Measurements from ENCODE around the gene FMN1. TPM values are rescaled to one million over a fixed set of nuclear protein-coding genes. Genes with fewer than 3 reads are reported as not detected.

FMN1 gene
- polyA plus RNA-seq, 1 donor from 2014 or later: 0.40 TPM

DNA sequence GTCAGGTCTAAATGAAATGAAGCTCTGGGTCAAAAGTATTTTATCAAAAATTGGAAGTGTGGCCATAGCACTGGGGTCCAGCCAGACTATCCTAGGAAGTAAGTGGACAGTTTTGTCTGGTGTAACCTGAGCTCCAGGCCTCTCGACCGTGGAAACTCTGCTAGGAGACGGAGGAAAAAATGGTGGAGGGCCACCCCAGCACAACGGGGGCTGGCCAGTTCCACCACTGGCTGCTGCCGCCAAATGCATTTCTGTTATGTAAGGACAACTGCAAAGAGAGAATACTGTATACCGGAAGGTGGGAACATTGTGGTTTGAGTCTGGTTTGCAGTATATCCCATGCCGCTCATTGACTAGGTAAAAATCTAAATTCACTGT is 241.0 kb downstream of the FMN1 start:
- Histone ChIP-seq H3K9me3 (ENCODE audit: low read length) (no peaks in the 10 kb centered on the region), H3K9me2 (ENCODE audit: insufficient read depth, low read length) (no peaks in the 10 kb centered on the region), H2AFZ (ENCODE audit: low read depth, low read length) (no peak overlapping the region), H3K9ac (ENCODE audit: low read length) (no peak overlapping the region), H3K4me3 (ENCODE audit: low read length) (no peak overlapping the region), H3K36me3 (ENCODE audit: insufficient read depth, low read length) (no peaks in the 10 kb centered on the region), H3K27me3 (ENCODE audit: insufficient read depth, low read depth, low read length) (no peaks in the 10 kb centered on the region), H3K79me2 (replicated peaks; ENCODE audit: insufficient read depth, low read length) (no peaks in the 10 kb centered on the region), H3K27ac (ENCODE audit: low read length) (no peak overlapping the region), H3F3A (ENCODE audit: insufficient read depth, low read length, poor library complexity, severe bottlenecking) (no peaks in the 10 kb centered on the region), H4K20me1 (ENCODE audit: insufficient read depth) (no peaks in the 10 kb centered on the region), H3K4me2 (ENCODE audit: low read length) (no peak overlapping the region)
- no peak for TF ChIP-seq SMC3 (conservative IDR thresholded peaks at IDR 0.05; ENCODE audit: poor library complexity)
- no peak for TF ChIP-seq EZH2 (IDR thresholded peaks at IDR 0.05; ENCODE audit: borderline replicate concordance, insufficient read depth, low read length, poor library complexity, severe bottlenecking)
- no peak for TF ChIP-seq EP300 (conservative IDR thresholded peaks at IDR 0.05; ENCODE audit: poor library complexity, severe bottlenecking)
- TF ChIP-seq TAF1 (IDR thresholded peaks at IDR 0.05; ENCODE audit: low read depth): no peak
- no peak for TF ChIP-seq MXI1 (conservative IDR thresholded peaks at IDR 0.05; ENCODE audit: poor library complexity, severe bottlenecking)
- TF ChIP-seq, protein P1, sequence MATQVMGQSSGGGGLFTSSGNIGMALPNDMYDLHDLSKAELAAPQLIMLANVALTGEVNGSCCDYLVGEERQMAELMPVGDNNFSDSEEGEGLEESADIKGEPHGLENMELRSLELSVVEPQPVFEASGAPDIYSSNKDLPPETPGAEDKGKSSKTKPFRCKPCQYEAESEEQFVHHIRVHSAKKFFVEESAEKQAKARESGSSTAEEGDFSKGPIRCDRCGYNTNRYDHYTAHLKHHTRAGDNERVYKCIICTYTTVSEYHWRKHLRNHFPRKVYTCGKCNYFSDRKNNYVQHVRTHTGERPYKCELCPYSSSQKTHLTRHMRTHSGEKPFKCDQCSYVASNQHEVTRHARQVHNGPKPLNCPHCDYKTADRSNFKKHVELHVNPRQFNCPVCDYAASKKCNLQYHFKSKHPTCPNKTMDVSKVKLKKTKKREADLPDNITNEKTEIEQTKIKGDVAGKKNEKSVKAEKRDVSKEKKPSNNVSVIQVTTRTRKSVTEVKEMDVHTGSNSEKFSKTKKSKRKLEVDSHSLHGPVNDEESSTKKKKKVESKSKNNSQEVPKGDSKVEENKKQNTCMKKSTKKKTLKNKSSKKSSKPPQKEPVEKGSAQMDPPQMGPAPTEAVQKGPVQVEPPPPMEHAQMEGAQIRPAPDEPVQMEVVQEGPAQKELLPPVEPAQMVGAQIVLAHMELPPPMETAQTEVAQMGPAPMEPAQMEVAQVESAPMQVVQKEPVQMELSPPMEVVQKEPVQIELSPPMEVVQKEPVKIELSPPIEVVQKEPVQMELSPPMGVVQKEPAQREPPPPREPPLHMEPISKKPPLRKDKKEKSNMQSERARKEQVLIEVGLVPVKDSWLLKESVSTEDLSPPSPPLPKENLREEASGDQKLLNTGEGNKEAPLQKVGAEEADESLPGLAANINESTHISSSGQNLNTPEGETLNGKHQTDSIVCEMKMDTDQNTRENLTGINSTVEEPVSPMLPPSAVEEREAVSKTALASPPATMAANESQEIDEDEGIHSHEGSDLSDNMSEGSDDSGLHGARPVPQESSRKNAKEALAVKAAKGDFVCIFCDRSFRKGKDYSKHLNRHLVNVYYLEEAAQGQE (IDR thresholded peaks at IDR 0.05; ENCODE audit: borderline replicate concordance): no peak
- no peak for TF ChIP-seq POLR2AphosphoS5 (IDR thresholded peaks at IDR 0.05)
- TF ChIP-seq, protein P2, sequence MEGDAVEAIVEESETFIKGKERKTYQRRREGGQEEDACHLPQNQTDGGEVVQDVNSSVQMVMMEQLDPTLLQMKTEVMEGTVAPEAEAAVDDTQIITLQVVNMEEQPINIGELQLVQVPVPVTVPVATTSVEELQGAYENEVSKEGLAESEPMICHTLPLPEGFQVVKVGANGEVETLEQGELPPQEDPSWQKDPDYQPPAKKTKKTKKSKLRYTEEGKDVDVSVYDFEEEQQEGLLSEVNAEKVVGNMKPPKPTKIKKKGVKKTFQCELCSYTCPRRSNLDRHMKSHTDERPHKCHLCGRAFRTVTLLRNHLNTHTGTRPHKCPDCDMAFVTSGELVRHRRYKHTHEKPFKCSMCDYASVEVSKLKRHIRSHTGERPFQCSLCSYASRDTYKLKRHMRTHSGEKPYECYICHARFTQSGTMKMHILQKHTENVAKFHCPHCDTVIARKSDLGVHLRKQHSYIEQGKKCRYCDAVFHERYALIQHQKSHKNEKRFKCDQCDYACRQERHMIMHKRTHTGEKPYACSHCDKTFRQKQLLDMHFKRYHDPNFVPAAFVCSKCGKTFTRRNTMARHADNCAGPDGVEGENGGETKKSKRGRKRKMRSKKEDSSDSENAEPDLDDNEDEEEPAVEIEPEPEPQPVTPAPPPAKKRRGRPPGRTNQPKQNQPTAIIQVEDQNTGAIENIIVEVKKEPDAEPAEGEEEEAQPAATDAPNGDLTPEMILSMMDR (IDR thresholded peaks at IDR 0.05; ENCODE audit: poor library complexity, severe bottlenecking): no peak
- TF ChIP-seq RAD21 (conservative IDR thresholded peaks at IDR 0.05): no peak

DNA sequence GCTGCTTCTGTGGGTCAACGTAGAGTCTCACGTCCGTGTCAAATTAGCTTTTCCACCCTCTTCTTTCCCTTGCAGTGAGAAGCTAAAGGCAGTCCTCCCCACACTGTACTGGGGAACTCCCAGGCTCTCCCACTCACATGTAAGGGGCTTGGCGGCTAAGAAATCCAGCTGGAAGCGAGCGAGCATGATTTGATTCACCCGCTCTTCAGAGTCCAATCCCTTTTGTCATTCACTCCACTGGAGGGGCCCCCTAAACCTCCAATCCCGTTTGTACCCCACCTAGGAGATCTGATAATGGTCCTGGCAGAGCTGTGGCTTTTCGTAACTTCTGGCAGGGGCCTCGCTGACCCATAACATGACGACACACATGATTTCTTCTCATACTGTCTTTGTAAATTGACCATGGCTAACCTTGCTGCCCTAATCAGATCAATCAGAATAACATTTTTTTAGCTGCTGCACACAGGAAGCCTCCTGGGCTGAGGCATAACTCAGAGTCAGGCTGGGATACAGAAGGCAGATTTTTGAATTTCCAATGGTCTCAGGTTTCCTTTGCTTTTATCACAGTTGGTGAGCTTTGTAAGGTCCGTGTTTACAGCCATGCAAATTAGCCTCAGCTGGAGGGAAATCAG is 241.5 kb downstream of the FMN1 start:
- Histone ChIP-seq H3K36me3 (ENCODE audit: insufficient read depth, low read length) (no peaks in the 10 kb centered on the region), H3K4me3 (ENCODE audit: low read length) (no peak overlapping the region), H3K9me2 (ENCODE audit: insufficient read depth, low read length) (no peaks in the 10 kb centered on the region), H3K27me3 (ENCODE audit: insufficient read depth, low read depth, low read length) (no peaks in the 10 kb centered on the region), H2AFZ (ENCODE audit: low read depth, low read length) (no peak overlapping the region), H3K9me3 (ENCODE audit: low read length) (no peaks in the 10 kb centered on the region), H3K4me2 (ENCODE audit: low read length) (no peak overlapping the region), H3K79me2 (replicated peaks; ENCODE audit: insufficient read depth, low read length) (no peaks in the 10 kb centered on the region), H4K20me1 (ENCODE audit: insufficient read depth) (no peaks in the 10 kb centered on the region), H3K27ac (ENCODE audit: low read length) (no peak overlapping the region), H3F3A (ENCODE audit: insufficient read depth, low read length, poor library complexity, severe bottlenecking) (no peaks in the 10 kb centered on the region), H3K9ac (ENCODE audit: low read length) (no peak overlapping the region)
- TF ChIP-seq EZH2 (IDR thresholded peaks at IDR 0.05; ENCODE audit: borderline replicate concordance, insufficient read depth, low read length, poor library complexity, severe bottlenecking) (no peak), RAD21 (conservative IDR thresholded peaks at IDR 0.05) (no peak), SMC3 (conservative IDR thresholded peaks at IDR 0.05; ENCODE audit: poor library complexity) (no peak), MXI1 (conservative IDR thresholded peaks at IDR 0.05; ENCODE audit: poor library complexity, severe bottlenecking) (no peak), TAF1 (IDR thresholded peaks at IDR 0.05; ENCODE audit: low read depth) (no peak), POLR2AphosphoS5 (IDR thresholded peaks at IDR 0.05) (no peak), EP300 (conservative IDR thresholded peaks at IDR 0.05; ENCODE audit: poor library complexity, severe bottlenecking) (no peak)
- TF ChIP-seq, protein P2 (IDR thresholded peaks at IDR 0.05; ENCODE audit: poor library complexity, severe bottlenecking): no peak
- TF ChIP-seq, protein P1 (IDR thresholded peaks at IDR 0.05; ENCODE audit: borderline replicate concordance): no peak
